Measurements from ENCODE around the gene KCNH5.

KCNH5 gene

GRCh38 chr14:63046339-63047268, 1.3 kb upstream of the KCNH5 start:
- H3K9ac ChIP-seq (ENCODE audit: low read depth, low read length, poor library complexity, severe bottlenecking): no peak overlapping the region
- TF ChIP-seq, protein P1, sequence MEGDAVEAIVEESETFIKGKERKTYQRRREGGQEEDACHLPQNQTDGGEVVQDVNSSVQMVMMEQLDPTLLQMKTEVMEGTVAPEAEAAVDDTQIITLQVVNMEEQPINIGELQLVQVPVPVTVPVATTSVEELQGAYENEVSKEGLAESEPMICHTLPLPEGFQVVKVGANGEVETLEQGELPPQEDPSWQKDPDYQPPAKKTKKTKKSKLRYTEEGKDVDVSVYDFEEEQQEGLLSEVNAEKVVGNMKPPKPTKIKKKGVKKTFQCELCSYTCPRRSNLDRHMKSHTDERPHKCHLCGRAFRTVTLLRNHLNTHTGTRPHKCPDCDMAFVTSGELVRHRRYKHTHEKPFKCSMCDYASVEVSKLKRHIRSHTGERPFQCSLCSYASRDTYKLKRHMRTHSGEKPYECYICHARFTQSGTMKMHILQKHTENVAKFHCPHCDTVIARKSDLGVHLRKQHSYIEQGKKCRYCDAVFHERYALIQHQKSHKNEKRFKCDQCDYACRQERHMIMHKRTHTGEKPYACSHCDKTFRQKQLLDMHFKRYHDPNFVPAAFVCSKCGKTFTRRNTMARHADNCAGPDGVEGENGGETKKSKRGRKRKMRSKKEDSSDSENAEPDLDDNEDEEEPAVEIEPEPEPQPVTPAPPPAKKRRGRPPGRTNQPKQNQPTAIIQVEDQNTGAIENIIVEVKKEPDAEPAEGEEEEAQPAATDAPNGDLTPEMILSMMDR (conservative IDR thresholded peaks at IDR 0.05; ENCODE audit: low read length): no peak
- H3K36me3 ChIP-seq (ENCODE audit: insufficient read depth, low read length): no peaks in the 10 kb centered on the region
- no peak overlapping the region for H3K4me3 ChIP-seq (ENCODE audit: low read length, poor library complexity, severe bottlenecking)
- no peaks in the 10 kb centered on the region for H3F3A ChIP-seq (ENCODE audit: low read depth)
- no peaks in the 10 kb centered on the region for H3K79me2 ChIP-seq (ENCODE audit: insufficient read depth, low read length)
- no peak overlapping the region for H3K4me2 ChIP-seq (ENCODE audit: low read depth, low read length, poor library complexity, severe bottlenecking)
- no peak overlapping the region for H2AFZ ChIP-seq (ENCODE audit: low read length)
- no peaks in the 10 kb centered on the region for H3K9me2 ChIP-seq (replicated peaks; ENCODE audit: low read depth, low read length)
- no peaks in the 10 kb centered on the region for H3K27me3 ChIP-seq (ENCODE audit: insufficient read depth, low read length, poor library complexity, severe bottlenecking)
- H3K4me1 ChIP-seq (ENCODE audit: insufficient read depth, low read length, poor library complexity, severe bottlenecking): no peaks in the 10 kb centered on the region
- H4K20me1 ChIP-seq (ENCODE audit: insufficient read depth, low read length, poor library complexity, severe bottlenecking): no peaks in the 10 kb centered on the region
- H3K9me3 ChIP-seq (ENCODE audit: insufficient read depth, low read depth, low read length): no peaks in the 10 kb centered on the region

DNA sequence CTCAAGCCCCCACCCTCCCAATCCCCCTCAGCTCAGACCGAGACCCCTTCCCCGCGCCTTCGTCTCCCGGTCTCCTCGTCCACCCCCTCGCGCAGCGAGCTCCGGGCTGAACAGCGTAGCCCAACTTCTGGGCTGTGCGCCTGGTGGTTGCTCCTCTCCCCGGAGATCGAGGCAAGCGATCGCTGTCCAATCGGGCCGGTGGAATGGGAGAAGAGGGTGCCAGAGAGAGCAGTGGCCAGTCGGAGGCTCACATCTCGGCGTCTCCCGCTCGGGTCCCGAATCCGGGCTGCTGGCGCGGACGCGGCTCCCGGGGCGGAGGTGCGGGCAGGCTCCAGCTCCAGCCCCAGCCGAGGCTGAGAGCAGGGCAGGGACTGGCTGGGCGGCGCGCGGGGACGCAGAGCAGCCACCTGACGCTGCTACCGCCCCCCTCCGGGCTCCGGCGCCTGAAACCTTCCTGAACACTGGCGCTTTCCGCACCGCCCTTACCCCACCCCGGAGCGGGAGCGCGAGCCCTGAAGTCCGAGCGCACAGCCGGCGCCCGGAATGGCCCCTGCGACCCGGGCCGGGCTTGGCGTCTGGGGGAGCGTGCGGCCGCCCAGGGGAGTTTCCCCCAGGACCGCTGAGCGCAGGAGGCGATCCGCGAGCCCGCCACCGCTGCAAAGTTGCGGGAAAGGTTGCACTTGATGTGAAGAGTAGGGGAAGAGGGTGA, 508 bp upstream of the KCNH5 start:
- Histone ChIP-seq H3K9me2 (replicated peaks; ENCODE audit: low read depth, low read length) (no peaks in the 10 kb centered on the region), H3K36me3 (ENCODE audit: insufficient read depth, low read length) (no peaks in the 10 kb centered on the region), H3K9me3 (ENCODE audit: insufficient read depth, low read depth, low read length) (no peaks in the 10 kb centered on the region), H2AFZ (ENCODE audit: low read length) (no peak overlapping the region), H3F3A (ENCODE audit: low read depth) (no peaks in the 10 kb centered on the region), H3K79me2 (ENCODE audit: insufficient read depth, low read length) (no peaks in the 10 kb centered on the region), H3K4me3 (ENCODE audit: low read length, poor library complexity, severe bottlenecking) (no peak overlapping the region), H3K4me2 (ENCODE audit: low read depth, low read length, poor library complexity, severe bottlenecking) (no peak overlapping the region), H3K4me1 (ENCODE audit: insufficient read depth, low read length, poor library complexity, severe bottlenecking) (no peaks in the 10 kb centered on the region), H4K20me1 (ENCODE audit: insufficient read depth, low read length, poor library complexity, severe bottlenecking) (no peaks in the 10 kb centered on the region), H3K9ac (ENCODE audit: low read depth, low read length, poor library complexity, severe bottlenecking) (no peak overlapping the region), H3K27me3 (ENCODE audit: insufficient read depth, low read length, poor library complexity, severe bottlenecking) (no peaks in the 10 kb centered on the region)
- TF ChIP-seq, protein P1 (conservative IDR thresholded peaks at IDR 0.05; ENCODE audit: low read length): no peak
- TF ChIP-seq EZH2phosphoT487 (IDR thresholded peaks at IDR 0.05; ENCODE audit: borderline replicate concordance): no peak

GRCh38 chr14:63039866-63040265, 5.4 kb downstream of the KCNH5 start:
- Histone ChIP-seq H3F3A (ENCODE audit: low read depth) (no peaks in the 10 kb centered on the region), H3K4me2 (ENCODE audit: low read depth, low read length, poor library complexity, severe bottlenecking) (no peak overlapping the region), H3K9me2 (replicated peaks; ENCODE audit: low read depth, low read length) (no peaks in the 10 kb centered on the region), H3K4me3 (ENCODE audit: low read length, poor library complexity, severe bottlenecking) (no peak overlapping the region), H3K9ac (ENCODE audit: low read depth, low read length, poor library complexity, severe bottlenecking) (no peak overlapping the region), H3K36me3 (ENCODE audit: insufficient read depth, low read length) (no peaks in the 10 kb centered on the region), H4K20me1 (ENCODE audit: insufficient read depth, low read length, poor library complexity, severe bottlenecking) (no peaks in the 10 kb centered on the region), H3K79me2 (ENCODE audit: insufficient read depth, low read length) (no peaks in the 10 kb centered on the region), H3K9me3 (ENCODE audit: insufficient read depth, low read depth, low read length) (no peaks in the 10 kb centered on the region), H3K4me1 (ENCODE audit: insufficient read depth, low read length, poor library complexity, severe bottlenecking) (no peaks in the 10 kb centered on the region), H3K27me3 (ENCODE audit: insufficient read depth, low read length, poor library complexity, severe bottlenecking) (no peaks in the 10 kb centered on the region), H2AFZ (ENCODE audit: low read length) (no peak overlapping the region)
- TF ChIP-seq, protein P1 (conservative IDR thresholded peaks at IDR 0.05; ENCODE audit: low read length): peak; percentile 49
- TF ChIP-seq EZH2phosphoT487 (IDR thresholded peaks at IDR 0.05; ENCODE audit: borderline replicate concordance): no peak
